NCI-H187 (cell line): ENCODE data around the gene CUEDC2.

Source experiments
- DNase-seq, 2 experiments: peaks; one replicate each; lab custom pipeline; 2025; lab: John Stamatoyannopoulos, UW

CUEDC2 gene

DNA sequence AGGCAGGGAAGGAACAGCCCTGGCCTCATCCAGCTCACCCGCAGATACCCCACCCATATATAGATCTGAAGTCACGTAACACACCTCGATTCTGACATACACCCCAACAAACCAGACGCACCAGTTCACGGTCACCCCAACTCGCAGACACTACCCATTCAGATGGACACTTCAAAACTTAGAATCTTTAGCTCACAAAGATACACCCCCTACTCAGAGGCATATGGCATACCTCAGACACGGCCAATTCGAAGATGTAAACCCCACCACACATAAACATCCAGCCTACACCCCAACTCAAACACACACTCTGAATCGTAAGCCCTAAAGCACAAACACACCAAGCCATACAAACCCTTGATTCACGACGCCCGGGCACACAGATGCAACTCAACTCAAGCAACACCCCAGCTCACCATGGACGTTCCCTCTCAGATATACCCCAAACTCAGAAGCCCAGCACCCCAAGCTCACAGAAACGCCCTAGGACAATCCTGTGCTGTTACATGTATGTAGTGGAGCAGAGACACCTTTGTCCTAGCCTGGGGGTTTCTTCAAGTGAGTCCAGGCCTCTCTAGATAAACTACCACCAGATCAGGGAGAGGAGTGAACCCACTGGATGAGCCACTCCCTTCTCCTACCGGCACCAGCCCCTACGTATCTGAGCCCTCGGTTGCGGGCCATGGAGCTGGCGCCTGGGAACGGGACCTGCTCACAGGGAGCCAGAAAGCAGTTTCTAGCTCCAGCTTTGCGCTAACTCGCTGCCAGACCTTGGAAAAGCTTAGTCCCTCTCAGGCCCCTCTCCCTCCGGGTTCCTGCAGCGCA is 22.6 kb downstream of the CUEDC2 start:
- no peak for DNase-seq

DNA sequence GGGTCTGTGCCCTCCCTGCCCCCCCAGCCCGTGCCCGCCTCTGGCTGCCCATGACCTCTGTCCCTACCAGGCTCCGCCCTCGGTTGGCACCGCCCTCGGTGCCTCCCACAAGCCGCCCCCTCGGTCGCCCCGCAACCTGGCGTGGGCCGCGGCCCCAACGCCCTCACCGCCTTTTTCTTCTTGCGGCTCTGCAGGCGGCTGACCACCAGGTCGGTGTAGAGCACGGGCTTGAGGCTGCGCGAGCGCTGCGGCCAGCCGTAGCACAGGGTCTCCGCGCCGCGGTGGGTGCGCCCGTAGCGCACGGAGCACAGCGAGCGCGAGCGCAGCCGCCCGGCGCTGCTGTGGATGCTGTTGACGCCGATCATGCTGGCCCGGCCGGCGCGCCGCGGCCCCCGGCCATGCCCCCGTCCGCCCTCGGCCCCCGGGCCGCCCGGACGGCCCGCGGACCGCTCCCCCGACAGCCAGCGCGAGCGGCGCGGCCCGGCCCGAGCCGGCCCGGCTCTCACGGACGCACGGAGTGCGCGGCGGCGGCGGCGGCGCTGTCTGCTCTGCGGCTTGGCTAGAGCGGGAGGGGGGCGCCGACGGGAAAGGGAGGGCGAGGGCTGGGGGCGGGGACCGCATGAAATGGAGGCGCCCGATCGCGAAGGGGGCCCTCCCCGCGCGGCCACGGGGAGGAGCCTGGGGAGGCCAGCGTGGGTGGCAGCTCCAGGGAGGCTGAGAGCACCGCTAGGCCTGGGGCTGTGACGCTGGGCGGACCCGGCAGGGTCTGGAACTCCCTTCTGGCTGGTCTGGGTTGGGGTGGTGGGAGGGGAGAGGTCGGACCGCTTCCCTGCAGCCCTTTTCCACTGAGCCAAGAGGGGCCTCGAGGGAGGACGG is 23.4 kb downstream of the CUEDC2 start:
- no peak for DNase-seq

DNA sequence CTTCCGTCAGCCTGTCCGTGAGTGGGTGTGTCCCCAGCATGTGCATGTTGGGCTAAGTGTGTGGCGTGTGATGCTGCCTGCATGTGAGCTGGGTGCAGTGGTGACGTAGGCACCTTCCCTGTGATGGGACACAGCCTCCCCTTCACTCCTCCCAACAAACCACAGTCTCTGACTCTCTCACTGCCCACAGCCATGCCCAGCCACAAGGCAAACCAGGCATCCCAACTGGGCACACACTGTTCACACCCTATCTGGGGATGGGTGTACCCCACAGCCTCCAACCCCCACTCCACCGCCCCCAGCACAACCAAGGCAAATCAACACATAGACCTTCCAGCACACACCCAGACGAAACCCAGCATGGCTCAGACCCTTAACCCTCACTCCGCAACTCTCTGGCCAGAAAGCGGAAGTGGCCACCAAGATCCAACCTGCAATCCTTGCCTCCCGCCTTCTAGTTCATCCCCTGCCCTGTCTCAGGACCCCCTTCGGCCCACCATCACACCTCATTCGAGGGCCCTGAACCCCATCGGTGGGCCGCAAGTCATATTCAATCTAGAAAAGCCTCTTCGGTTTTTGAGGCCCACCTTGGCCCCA is 24.1 kb downstream of the CUEDC2 start:
- no peak for DNase-seq

DNA sequence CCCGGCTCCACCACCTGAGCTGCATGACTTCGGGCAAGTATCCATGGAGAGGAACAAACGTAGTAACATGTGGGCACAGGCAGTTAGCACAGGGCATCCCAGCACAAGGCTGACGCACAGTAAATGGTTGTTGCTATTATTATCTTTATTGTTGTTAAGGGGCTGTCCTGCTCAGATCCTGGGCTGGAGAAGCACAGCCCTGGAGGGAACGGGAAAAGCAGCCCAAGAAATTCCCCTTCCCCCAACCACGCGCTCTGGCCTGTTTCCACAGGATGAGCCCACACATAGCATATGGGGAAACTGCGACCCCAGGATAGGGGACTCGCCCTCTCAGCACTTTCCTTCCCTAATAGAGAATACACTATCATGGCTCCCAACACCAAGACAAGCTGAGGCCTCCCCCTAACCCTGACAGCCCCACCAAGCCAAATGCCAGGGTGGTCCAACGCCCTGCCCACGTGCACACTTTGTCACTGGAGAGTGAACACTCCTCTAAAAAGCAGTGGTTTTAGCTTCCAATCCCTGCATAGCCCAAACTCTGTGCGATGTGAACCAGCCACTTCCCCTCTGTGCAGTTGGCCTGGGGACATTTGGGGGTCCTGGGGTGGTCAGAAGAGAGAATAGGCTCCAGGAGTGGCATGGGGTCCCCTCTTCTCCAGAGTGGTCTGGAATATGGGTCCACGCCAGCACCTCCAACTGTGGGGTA is 24.8 kb downstream of the CUEDC2 start:
- no peak for DNase-seq

DNA sequence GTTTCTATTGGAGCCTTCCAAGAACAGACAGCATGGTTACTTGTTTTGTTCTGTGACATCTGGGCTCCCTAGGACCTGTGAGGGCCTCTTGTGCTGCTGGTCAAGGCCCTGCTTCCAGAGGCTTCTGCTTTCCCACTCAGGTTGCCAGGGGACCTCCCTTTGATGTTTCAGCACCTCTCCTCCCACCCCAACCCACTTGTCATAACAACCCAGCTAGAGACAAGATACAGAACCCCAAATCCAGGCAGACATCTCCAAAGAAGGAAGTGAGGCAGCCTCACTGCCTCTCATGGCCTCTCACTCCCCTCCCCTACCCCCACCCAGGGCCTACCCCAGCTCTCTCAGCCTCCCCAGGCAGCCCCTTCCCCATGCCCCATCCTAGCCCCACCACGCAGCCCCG is 25.6 kb downstream of the CUEDC2 start:
- no peak for DNase-seq

DNA sequence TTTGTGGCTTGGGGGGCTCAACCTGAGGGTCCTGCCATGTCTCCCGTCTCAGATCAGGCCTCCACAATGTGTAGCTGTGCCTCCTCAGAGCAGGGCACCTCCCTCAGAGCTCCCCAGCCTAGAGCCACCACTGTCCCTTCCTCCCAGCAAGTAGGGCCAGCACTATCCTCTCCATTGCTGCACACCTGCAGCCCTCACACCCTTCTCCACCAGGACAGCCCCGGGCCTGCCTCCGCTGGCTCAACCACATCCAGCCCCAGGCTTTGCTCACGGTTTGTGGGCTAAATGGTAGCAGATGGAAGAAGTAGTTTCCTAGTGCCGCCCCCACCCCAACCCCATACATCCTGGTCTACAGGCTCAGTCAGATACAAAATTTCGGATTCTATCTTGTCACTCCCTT is 26.7 kb downstream of the CUEDC2 start:
- no peak for DNase-seq

DNA sequence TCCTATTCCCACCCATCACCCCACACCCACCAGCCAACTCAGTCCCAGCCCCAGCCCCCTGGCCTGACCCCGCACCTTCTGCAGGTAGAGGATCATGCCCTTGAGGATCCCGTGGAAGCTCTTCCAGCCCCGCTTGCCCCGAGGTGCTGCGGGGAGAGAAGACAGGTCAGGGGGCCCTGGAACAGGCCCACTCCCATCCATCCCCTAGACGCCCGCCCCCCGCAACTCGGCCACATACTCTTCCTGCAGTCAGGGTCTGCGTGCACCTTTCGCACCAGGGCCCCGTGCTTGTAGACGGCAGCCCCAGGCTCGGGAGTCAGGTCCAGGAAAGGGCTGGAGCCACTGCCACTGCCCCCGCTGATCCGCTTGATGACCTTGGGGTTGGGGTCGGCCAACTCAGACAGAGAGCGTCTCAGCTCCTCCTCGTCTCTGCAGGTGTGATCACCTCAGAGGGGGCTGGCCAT is 27.2 kb downstream of the CUEDC2 start:
- DNase-seq = no peak

DNA sequence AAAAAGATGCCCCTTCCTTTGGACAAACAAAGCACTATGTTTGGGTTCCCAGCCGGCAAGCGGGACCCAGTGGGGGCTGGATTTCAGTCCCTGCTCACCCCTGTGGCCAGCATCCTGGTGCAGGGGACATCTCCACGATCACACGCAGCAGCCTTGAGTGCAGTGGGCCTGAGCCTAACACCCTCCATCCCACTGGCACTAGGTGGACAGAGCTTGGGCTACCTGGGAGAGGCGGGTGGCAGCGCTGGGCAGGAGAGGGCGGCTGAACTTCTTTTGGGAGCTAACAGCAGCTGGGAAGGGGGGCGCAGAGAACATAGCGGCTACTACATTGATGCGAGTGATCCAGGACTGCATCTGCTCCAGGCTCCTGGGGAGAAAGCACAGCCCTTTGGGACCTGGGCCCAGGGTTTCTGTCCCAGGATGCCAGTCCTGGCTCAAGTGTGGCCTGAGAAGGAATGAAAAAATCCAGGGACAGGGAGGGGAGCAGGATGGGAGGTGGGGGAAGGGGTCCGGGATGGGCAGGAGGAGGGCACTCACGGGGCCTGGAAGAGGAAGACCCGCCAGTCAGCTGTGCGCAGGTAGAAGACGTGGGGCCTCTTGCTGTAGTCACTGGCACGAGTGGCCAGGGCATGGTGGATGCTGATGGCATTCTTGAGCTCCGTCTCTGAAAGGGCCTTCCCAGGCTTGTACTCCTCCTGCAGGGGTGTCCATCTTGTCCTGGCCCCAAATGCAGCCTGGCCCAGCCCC is 27.8 kb downstream of the CUEDC2 start:
- no peak for DNase-seq

DNA sequence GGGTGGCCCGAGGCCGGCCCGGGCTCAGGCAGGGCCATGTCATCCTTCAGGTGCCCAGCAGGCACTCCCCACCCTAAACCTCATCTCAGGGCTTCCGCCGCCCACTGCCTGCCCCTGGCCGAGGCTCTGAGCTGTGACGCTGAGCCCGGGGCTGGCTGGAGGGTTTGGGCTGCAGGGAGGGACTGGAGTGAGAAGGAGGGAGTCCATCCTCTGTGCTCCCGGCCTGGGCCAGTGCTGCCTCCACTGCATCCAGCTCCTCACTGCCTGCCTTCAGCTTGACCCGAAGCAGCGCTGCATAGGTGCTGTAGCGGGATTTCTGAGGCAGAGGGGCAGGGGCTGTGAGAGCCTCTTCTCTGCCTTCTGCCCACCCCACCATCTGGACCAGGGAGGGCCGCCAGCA is 29.3 kb downstream of the CUEDC2 start:
- no peak for DNase-seq

DNA sequence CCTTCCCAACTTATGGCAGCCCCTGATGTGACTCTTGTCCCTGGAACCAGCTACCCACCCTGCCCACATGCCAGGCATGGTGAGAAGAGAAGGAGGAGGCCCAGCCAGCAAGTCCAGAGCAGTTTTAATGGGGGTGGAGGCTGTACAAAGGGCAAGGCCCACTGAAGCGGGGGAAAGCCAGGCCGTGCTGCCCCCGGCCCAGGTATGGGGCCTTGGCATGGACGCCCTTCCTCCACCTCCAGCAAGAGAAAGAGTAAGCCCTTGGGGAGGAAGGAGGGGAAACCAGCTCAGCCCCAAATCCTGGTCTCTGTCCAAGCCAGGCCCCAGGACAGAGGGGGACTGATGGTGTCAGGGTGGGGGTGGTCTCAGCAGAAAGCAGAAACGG is 29.9 kb downstream of the CUEDC2 start:
- DNase-seq = no peak

DNA sequence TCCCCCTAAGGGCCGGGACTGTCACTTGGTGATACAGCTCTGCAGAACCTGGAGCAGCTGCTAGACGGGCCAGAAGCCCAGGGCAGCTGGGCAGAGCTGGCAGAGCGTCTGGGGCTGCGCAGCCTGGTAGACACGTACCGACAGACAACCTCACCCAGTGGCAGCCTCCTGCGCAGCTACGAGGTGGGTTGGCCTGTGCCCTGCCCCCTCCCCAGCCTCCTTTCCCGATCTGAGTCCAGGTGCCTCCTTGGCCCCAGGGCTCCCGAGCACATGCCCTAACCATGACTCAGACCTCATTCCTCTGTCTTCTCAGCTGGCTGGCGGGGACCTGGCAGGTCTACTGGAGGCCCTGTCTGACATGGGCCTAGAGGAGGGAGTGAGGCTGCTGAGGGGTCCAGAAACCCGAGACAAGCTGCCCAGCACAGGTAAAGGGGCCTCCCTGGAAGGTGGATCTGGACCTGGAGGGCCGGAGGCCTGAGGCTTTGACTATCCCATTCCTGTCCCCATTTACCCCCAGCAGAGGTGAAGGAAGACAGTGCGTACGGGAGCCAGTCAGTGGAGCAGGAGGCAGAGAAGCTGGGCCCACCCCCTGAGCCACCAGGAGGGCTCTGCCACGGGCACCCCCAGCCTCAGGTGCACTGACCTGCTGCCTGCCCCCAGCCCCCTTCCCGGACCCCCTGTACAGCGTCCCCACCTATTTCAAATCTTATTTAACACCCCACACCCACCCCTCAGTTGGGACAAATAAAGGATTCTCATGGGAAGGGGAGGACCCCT is 30.5 kb downstream of the CUEDC2 start:
- DNase-seq = no peak

DNA sequence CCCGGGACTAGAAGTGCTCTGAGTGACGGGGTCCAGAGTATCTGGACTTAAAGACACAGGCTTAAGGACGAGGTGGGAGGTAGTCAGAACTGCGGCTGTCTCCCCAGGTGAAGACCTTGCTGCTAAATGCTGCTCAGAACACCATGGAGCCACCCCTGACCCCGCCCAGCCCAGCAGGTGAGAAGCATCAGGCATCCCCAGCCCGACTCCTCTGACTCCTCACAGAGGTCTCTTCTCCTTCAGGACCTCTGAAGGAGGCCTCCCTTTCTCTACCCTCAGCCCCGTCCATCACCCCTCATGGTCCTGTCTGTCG is 31.1 kb downstream of the CUEDC2 start:
- no peak for DNase-seq

DNA sequence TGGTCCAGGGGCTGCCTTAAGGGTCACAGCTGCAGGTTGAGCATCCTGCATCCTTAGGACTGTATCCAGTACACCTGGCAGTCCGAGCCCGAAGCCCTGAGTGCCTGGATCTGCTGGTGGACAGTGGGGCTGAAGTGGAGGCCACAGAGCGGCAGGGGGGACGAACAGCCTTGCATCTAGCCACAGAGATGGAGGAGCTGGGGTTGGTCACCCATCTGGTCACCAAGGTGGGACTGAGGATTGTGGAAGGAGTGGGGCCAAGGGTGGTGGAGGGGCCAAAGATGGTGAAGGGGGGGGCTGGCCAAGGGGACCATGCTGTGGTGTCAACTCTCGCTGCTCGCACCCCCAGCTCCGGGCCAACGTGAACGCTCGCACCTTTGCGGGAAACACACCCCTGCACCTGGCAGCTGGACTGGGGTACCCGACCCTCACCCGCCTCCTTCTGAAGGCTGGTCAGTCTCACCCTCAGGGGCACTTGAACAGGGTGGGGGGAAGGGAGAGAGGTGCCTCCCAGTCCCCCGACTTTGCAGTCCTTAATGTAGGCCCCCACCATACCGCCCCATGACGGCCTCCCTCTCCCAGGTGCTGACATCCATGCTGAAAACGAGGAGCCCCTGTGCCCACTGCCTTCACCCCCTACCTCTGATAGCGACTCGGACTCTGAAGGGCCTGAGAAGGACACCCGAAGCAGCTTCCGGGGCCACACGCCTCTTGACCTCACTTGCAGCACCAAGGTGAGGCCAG is 31.6 kb downstream of the CUEDC2 start:
- DNase-seq = no peak

DNA sequence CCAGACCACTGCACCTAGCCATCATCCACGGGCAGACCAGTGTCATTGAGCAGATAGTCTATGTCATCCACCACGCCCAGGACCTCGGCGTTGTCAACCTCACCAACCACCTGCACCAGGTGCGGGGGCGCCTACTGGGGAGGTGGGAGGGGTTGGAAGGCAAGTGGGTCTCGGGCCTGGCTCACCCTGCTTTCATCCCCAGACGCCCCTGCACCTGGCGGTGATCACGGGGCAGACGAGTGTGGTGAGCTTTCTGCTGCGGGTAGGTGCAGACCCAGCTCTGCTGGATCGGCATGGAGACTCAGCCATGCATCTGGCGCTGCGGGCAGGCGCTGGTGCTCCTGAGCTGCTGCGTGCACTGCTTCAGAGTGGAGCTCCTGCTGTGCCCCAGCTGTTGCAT is 32.3 kb downstream of the CUEDC2 start:
- no peak for DNase-seq

DNA sequence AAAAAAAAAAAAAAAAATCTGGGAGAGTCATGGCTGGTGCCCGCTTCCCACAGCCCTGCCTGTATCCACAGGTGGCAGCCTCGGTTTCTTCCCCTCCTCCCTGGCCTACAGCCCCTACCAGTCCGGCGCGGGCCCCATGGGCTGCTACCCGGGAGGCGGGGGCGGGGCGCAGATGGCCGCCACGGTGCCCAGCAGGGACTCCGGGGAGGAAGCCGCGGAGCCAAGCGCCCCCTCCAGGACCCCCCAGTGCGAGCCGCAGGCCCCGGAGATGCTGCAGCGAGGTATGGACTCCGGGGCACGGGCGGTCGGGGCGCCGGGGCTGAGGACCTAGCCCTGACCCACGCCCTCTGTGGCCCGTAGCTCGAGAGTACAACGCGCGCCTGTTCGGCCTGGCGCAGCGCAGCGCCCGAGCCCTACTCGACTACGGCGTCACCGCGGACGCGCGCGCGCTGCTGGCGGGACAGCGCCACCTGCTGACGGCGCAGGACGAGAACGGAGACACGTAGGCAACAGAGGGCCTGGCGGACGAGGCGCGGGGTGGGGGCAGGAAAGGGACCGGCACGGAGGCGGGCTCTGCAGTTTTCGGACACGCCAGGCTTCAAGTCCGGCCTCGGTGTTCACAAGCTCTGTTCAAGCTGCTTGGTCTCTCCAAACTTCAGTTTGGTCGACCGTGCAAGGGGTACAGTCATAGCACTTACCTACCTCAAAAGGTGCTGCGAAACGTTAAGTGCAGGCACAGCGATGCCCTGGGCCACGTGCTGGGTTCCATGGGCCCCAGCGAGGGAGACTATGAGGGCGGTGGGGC is 33.0 kb downstream of the CUEDC2 start:
- DNase-seq = peak; percentile 48 to 51

DNA sequence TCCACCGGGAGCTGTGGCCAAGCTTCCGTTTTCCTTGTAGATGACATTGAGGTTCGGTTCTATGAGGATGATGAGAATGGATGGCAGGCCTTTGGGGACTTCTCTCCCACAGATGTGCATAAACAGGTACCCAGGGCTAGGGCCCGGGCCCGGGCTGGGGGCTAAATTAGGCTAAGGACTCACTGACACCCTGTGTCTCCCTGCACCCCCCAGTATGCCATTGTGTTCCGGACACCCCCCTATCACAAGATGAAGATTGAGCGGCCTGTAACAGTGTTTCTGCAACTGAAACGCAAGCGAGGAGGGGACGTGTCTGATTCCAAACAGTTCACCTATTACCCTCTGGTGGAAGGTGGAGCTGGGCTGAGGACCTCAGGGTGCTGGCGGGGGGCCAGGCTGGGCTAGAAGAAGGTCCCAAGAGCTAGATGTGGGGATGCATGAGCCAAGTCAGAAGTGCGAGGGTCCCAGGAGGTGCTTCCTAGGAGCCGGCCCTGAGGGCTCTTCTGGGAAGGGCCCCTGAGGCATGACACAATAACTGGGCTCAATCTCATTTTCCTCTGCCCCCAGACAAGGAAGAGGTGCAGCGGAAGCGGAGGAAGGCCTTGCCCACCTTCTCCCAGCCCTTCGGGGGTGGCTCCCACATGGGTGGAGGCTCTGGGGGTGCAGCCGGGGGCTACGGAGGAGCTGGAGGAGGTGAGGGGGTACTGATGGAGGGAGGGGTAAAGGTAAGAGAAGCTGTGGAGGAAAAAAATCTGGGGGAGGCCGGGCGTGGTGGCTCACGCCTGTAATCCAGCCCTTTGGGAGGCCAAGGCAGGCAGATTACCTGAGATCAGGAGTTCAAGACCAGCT is 34.0 kb downstream of the CUEDC2 start:
- DNase-seq = no peak

DNA sequence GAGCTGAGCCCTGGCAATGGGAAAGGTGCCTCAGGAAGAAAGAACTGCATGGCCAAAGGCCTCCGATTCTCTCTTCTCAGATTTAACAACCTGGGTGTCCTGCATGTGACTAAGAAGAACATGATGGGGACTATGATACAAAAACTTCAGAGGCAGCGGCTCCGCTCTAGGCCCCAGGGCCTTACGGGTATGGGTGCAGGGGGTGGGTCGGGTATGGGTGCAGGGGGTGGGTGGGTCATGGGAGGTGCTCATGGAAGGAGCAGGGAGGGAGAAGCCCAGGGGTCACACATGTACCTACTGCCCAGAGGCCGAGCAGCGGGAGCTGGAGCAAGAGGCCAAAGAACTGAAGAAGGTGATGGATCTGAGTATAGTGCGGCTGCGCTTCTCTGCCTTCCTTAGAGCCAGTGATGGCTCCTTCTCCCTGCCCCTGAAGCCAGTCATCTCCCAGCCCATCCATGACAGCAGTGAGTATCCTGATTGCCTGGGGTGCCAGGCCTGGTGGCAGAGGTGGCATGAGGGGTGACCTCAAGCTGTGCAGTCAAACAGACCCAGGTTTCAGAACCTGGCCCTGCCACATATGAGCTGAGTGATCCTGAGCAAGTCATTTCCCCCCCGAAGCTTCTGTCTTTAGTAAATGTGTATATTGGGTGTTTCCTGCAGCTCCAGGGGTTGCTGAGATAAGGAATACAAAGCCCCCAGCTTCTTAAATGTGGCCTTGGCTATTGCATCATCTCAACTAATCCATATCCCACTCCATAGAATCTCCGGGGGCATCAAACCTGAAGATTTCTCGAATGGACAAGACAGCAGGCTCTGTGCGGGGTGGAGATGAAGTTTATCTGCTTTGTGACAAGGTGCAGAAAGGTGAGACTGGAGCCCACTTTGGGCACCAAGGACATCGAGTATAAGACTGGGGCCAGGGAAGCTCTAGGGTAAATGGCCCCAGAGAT is 34.9 kb downstream of the CUEDC2 start:
- no peak for DNase-seq
